ENCODE data around the gene MYH11. TPM values are rescaled to one million over a fixed set of nuclear protein-coding genes. Genes with fewer than 3 reads are reported as not detected.

The MYH11 gene
- total RNA-seq, 1 donor from 2014 or later, result 0.31 TPM

DNA sequence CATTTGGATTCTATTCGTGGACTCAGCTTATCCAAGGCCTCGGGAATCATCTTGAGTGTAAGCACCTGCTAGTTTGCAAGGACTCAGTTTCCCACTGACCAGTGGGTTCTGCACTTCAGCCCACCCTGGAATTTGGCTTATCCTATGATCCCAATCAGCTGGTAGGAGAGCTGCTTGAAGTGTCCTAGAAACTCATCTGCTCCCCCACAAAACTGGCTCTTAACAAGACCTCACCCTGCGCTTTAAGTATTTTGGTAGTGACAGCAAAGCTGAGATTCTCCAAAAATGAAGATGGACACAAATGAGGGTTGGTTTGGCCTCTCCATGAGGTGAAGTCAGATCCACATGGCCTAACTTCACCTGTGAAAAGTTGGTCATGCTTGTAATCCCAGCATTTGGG is 149.5 kb downstream of the MYH11 start:
- Mint-ChIP-seq H3K4me1 (ENCODE audit: low read depth) (no peaks in the 10 kb centered on the region), H3K36me3 (ENCODE audit: insufficient read depth) (no peaks in the 10 kb centered on the region), H3K4me3 (ENCODE audit: low read depth) (no peak overlapping the region), H3K9me3 (ENCODE audit: low read depth) (no peaks in the 10 kb centered on the region), H3K27ac (no peak overlapping the region), H3K27me3 (no peaks in the 10 kb centered on the region)
- DNase-seq (ENCODE audit: low spot score, unreplicated experiment), result no peak
- TF ChIP-seq, protein P1, sequence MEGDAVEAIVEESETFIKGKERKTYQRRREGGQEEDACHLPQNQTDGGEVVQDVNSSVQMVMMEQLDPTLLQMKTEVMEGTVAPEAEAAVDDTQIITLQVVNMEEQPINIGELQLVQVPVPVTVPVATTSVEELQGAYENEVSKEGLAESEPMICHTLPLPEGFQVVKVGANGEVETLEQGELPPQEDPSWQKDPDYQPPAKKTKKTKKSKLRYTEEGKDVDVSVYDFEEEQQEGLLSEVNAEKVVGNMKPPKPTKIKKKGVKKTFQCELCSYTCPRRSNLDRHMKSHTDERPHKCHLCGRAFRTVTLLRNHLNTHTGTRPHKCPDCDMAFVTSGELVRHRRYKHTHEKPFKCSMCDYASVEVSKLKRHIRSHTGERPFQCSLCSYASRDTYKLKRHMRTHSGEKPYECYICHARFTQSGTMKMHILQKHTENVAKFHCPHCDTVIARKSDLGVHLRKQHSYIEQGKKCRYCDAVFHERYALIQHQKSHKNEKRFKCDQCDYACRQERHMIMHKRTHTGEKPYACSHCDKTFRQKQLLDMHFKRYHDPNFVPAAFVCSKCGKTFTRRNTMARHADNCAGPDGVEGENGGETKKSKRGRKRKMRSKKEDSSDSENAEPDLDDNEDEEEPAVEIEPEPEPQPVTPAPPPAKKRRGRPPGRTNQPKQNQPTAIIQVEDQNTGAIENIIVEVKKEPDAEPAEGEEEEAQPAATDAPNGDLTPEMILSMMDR (IDR thresholded peaks at IDR 0.05; ENCODE audit: unreplicated experiment), result no peak

- no peak for DNase-seq (ENCODE audit: low spot score, unreplicated experiment)
- Mint-ChIP-seq H3K4me1 (ENCODE audit: low read depth) (no peaks in the 10 kb centered on the region), H3K27ac (no peak overlapping the region), H3K27me3 (no peaks in the 10 kb centered on the region), H3K9me3 (ENCODE audit: low read depth) (no peaks in the 10 kb centered on the region), H3K36me3 (ENCODE audit: insufficient read depth) (peaks cover 5% of the 10 kb centered on the region), H3K4me3 (ENCODE audit: low read depth) (no peak overlapping the region)
- TF ChIP-seq, protein P1 (IDR thresholded peaks at IDR 0.05; ENCODE audit: unreplicated experiment), result no peak
Measured at GRCh38 chr16:15705064-15705565, 151.7 kb downstream of the MYH11 start.

GRCh38 chr16:15704545-15704987 is 152.3 kb downstream of the MYH11 start:
- no peak overlapping the region for H3K4me3 Mint-ChIP-seq (ENCODE audit: low read depth)

DNA sequence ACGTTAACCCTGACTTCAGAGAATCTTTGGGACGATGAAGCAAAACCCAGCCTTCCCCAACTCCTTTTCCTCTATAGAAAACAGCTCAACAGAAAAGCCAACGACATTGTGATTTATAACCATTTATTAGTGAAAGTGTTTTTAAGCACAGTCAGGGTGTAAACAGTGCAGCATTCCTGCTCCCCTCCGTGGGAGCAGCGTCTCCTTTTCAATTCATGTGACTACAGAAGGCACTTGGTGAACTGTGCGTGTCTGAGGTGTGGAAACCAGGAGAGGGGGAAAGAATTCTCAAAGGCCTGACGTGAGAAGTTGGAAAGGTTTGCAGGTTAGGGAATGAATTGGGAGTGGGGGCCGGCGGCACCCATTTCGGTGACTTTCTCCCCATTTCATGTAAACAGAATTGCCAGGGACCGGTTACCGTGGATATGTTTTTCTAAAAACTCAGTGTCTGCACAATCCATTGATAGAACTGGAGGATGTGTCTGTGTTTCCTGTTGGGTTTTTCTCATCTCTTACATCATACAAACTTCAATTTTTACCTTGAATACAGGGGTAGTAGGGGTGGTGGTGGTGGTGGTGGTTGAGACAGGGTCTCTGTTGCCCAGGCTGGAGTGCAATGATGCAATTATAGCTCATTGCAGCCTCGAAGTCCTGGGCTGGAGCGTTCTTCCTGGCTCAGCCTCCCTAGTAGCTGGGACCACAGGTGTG is 153.6 kb downstream of the MYH11 start:
- Mint-ChIP-seq H3K27ac (no peak overlapping the region), H3K4me3 (ENCODE audit: low read depth) (no peak overlapping the region), H3K27me3 (no peaks in the 10 kb centered on the region), H3K9me3 (ENCODE audit: low read depth) (no peaks in the 10 kb centered on the region), H3K36me3 (ENCODE audit: insufficient read depth) (peaks cover 10% of the 10 kb centered on the region), H3K4me1 (ENCODE audit: low read depth) (no peaks in the 10 kb centered on the region)
- DNase-seq (ENCODE audit: low spot score, unreplicated experiment), result no peak
- TF ChIP-seq, protein P1 (IDR thresholded peaks at IDR 0.05; ENCODE audit: unreplicated experiment), result no peak

More at GRCh38 chr16:15704545-15704987, 152.3 kb downstream of the MYH11 start:
- Mint-ChIP-seq H3K36me3 (ENCODE audit: insufficient read depth) (peaks cover 7% of the 10 kb centered on the region), H3K27ac (no peak overlapping the region), H3K4me1 (ENCODE audit: low read depth) (no peaks in the 10 kb centered on the region), H3K9me3 (ENCODE audit: low read depth) (no peaks in the 10 kb centered on the region), H3K27me3 (no peaks in the 10 kb centered on the region)
- TF ChIP-seq, protein P1 (IDR thresholded peaks at IDR 0.05; ENCODE audit: unreplicated experiment), result peak; percentile 84
- DNase-seq (ENCODE audit: low spot score, unreplicated experiment), result peak; percentile 58

DNA sequence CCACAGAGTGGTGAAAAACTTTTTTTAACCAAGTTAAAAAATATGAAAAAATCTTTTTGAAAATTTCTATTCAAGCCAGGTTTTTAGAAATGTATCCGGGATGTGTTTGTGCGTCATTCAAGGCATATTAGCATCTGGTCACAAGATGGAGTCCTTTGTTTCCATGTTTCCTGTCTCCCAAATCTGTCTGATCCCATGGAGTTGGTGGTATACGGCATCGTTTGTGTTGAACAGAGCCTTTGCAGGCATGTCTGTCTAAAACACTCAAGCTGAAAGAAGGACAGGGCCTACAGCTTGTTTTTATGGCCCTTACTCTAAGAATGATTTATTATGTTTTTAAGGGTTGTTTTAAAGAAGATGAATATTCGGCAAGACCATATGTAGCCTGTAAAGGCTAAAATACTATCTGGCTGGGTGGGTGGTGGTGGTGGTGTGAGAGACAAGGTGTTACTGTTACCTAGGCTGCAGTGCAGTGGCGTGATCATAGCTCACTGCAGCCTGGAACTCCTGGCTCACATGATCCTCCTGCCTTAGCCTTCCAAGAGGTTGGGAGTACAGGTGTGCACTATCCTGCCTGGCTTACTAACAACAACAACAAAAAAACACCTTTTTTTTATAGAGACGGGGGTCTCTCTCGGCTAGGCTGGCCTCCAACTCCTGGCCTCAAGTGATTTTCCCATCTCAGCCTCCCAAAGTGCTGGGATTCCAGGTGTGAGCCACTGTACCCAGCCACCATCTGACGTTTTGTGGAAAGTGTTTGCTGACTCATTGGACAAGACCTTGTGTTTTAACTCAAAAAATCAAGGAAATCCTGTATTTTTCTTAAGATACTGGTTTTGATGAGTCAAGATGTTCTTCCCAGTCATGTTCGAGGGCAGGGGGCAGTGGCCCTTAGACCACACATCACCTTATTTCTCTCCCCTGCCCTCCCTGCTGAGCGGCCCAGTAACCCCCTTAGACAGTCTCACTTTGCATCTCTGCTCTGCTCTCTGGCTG is 154.6 kb downstream of the MYH11 start:
- no peak for DNase-seq (ENCODE audit: low spot score, unreplicated experiment)
- no peak overlapping the region for H3K4me3 Mint-ChIP-seq (ENCODE audit: low read depth)
- H3K9me3 Mint-ChIP-seq (ENCODE audit: low read depth), result no peaks in the 10 kb centered on the region
- no peaks in the 10 kb centered on the region for H3K4me1 Mint-ChIP-seq (ENCODE audit: low read depth)
- H3K27ac Mint-ChIP-seq, result no peak overlapping the region
- H3K27me3 Mint-ChIP-seq, result no peaks in the 10 kb centered on the region
- H3K36me3 Mint-ChIP-seq (ENCODE audit: insufficient read depth), result peaks cover 10% of the 10 kb centered on the region
- TF ChIP-seq, protein P1 (IDR thresholded peaks at IDR 0.05; ENCODE audit: unreplicated experiment), result no peak
